Right hindlimb (tissue), 1 donor: ENCODE measurements around the gene RGPD3.
"Not testable (repeated sequence)": the region's sequence is repeated elsewhere in the genome, so short reads cannot be mapped to it uniquely, and the experiment has no call there.

ENCODE experiments used
- DNase-seq: peaks from one replicate; pipeline ENCODE4 v3.0.0-alpha.2; 2018

RGPD3 gene

DNA sequence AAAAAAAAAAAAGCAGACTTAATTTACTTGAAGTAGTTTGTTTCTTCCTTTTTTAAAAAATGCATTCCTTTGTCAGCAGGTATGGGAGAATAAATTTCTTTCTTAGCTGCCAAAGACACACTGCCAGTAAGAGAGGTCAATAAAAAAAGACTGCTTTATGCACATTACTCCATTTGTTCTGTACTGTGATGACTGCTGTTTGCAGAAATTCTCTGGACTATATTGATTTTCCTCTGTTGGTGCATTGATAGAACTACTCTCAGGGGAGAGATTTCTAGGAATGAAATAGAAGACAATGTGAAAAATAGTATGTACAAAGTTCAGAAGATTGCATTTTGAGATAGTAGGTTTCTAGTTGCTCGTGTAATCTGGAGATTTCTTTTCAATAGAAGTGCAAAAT lies 11.3 kb upstream of the RGPD3 start:
- not testable (repeated sequence) for DNase-seq

DNA sequence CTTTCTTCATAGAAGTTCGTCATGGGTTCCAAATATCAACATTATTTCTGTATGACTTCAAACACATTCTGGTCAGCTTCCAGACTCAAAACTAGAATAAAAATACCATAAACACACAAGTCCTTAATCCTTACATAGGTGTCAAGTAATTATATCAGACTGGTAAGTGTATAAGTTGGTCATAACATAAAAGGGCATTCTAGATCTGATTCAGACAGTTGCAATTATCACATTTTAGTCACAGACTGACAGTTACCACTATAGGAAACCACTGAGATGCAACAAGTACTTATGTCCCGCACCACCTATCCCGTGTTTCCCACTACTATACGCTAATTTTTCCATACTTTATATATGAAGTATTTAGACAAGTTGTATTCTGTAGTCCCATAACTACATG lies 9.4 kb upstream of the RGPD3 start:
- DNase-seq = not testable (repeated sequence)

DNA sequence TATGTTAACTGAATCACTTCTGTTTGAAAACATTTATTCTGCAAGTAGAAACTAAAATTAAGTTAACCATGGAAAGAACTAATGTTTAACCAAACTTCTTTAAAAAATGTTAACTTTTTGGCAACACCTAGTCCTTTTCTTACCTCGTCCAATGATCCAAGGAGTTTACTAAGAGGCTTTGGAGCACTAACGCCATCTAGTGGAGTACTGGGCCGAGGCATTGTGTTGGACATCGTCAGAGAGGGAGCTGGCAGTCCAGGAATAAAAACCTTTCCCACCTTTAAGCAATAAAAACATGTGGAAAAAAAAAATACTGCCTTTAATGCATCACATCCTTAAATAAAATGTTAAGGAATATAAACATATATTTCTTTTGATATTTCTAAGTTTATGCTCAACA lies 2.4 kb upstream of the RGPD3 start:
- not testable (repeated sequence) for DNase-seq

- not testable (repeated sequence) for DNase-seq
These were observed 697 bp downstream of the RGPD3 start for GRCh38 chr2:106467516-106467915.

GRCh38 chr2:106461882-106462281 lies 6.3 kb downstream of the RGPD3 start:
- DNase-seq = not testable (repeated sequence)

DNA sequence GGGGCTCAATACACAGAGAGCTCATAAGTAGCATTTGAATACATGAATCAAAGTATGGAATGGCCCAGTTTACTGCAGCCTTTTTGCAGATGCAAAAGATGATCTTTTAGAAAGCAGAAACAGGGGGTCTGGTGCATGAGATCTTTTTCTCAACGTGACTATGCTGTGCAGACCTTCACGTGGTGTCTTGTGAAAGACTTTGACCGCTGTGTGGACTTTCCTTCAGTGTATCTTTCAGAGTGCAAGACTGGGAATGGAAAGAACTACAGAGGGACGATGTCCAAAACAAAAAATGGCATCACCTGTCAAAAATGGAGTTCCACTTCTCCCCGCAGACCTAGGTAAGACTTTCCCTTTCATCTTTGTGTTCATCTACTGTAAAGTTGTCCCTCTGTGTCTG lies 77.5 kb downstream of the RGPD3 start:
- DNase-seq = not testable (repeated sequence)

DNA sequence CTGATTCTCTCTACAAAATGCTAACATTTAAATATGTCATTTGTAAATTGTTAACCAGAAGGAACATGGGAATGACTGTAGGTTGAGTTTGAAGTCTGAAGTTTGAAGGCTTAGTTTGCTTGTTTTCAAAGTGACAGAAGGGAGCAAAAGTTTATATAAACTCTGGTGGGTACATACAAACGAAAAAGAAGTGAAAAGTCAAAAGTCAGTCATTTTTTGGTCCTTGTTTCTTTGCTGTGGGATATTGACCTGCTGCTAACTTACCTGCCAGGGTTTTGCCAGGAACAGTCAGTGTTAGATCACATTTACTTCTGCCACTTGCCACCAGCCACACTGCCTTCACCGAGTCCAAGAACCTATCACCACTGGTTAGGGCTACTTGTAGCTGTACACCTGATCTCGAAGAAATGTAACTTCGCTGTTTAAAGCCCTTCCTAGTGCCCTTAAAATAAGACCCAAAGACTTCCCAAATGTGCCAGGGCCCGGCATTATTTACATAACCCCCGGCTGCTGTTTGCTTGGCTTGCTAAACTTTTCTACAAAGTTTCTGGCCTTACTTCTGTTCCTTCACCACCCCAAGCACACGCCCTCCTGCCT lies 79.3 kb downstream of the RGPD3 start:
- DNase-seq = not testable (repeated sequence)

DNA sequence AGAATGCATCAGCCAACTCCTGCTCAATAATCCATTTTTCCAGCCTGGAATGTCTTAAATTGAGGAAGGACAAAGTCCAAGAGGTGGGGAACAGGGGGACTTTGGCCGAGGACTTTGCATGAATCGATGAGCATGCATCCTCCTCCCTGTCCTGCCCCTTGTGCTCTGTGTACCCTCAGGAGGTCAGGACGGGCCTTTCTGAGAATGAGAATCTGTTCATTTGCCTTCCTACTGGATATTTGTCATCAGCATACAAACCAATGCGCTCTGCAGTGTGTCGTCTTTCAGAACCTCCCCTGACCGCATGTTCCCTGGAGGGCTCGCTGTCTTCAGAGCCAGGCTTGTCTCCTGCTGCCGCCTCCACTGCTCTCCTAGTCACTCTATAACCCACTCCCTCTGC lies 83.7 kb downstream of the RGPD3 start:
- DNase-seq = not testable (repeated sequence)

DNA sequence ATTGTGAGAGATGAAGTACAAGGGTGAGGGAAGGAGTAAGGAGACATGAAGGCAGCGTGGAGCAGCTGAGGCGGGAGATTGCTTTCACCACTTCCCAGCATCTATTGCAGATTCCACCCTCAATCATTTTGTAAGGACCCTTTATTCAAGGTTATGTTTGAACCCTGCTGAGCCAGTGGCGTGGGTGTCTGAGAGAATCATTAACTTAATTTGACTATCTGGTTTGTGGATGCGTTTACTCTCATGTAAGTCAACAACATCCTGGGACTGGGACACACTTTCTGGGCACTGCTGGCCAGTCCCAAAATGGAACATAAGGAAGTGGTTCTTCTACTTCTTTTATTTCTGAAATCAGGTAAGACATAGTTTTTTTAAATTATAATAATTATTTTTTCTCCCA lies 86.3 kb downstream of the RGPD3 start:
- DNase-seq = not testable (repeated sequence)

DNA sequence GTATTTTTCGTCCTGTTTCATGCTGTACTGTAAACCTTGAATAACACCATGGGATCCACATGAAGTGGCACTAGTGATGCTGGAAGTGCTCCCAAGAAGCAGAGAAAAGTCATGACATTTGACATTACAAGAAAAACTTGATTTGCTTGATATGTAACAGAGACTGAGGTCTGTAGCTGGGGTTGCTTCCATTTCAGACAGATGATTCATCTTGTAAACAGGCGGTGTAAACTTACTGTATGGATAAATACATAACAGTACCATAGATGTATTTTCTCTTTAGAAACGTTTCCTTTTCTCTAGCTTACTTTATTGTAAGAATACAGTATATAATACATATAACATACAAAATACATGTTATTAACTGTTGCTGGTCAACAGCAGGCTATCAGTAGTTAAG lies 88.6 kb downstream of the RGPD3 start:
- DNase-seq = not testable (repeated sequence)

- not testable (repeated sequence) for DNase-seq
These were observed 99.0 kb downstream of the RGPD3 start for GRCh38 chr2:106369182-106369581.

- DNase-seq = no peak
These were observed 101.9 kb downstream of the RGPD3 start for GRCh38 chr2:106366204-106366885.

DNA sequence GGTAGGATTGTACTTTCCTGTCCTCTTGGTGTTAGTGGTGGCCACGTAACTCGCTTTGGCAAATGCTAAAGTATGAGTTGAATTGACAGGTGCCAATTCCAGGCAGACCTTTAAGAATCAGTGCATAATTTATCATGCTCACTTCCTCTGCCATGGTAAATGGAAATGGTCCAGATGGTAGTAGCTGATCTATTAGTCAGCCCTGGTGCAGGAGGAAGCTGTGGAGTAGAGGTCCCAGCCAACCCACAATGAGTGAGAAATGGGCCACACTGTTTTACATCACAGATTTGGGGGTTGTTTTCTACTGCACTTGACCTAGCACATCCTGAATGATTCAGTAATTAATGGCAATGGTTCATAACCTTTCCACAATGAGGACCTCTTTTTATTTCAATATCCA lies 104.4 kb downstream of the RGPD3 start:
- DNase-seq = no peak

GRCh38 chr2:106362789-106363188 lies 105.4 kb downstream of the RGPD3 start:
- no peak for DNase-seq

- DNase-seq = no peak
These were observed 108.7 kb downstream of the RGPD3 start for GRCh38 chr2:106359512-106359911.

DNA sequence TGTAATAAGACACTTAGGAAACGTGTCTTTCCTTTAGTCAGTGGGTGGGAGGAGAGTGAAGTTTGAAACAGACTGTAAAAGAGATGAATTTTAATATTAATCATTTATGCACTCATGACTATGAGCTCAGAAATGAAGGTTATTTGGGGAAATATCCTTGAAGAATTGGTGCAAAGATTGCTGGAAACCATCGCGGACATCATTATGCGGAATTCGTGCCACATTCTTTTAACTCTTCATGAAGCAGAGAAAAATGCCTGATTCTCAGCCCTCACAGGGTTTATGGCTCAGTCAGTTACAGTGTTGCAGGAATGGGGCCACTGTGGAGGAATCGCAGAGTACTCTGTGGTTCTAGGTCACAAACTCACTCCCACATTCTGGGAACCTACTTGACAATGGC lies 109.7 kb downstream of the RGPD3 start:
- DNase-seq = no peak

GRCh38 chr2:106358081-106358480 lies 110.1 kb downstream of the RGPD3 start:
- no peak for DNase-seq

DNA sequence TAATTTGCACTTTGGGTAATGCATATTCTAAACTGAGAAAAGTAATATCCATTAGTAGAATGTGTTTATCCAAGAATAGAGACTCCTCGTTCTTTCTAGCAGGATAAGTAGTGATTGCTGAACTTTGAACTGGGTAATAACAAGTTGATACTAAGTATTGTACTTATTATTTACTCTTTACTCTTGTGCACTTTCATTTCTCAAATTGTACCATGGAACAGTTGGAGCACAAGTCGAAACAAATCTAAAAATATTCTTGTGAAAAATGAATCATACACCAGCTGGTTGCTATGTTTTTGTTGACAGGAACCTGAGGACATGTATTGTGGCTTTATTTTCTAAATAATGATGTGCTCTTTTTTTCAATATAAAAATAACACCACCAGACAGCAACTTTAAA lies 111.9 kb downstream of the RGPD3 start:
- DNase-seq = no peak

DNA sequence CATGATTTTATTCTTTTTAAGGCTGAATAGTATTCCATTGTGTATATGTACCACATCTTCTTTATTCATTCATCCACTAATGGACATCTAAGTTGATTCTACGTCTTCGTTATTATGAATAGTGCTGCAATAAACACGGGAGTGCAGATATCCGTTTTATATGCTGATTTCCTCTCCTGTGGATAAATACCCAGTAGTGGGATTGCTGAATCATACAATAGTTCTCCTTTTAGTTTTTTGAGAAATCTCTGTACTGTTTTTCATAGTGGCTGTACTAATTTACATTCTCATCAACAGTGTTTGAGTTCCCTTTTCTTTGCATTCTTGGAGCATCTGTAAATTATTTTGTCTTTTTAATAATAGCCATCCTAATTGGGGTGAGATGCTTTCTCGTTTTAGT lies 114.5 kb downstream of the RGPD3 start:
- DNase-seq = no peak

- no peak for DNase-seq
These were observed 117.2 kb downstream of the RGPD3 start for GRCh38 chr2:106350980-106351379.

- DNase-seq = no peak
These were observed 123.9 kb downstream of the RGPD3 start for GRCh38 chr2:106344302-106344701.

DNA sequence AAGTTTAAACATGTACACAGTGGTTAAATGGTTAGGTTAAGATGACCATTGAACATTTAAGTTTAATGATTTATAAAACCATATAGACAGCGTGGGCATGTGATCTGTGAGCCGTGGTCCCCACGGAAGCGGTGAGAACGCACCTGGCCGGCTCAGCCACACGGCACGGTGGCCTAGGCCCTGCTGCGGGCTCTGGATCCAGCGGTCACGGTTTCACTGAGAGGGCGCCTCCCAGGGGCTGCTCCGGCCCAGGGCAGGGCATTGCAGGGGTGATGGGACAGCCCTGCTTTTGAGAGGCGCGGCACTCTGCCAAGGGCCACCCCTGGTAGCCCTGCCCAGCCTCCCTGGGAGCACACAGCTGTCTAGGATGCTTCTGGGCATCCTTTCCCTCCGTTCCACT lies 124.9 kb downstream of the RGPD3 start:
- no peak for DNase-seq

DNA sequence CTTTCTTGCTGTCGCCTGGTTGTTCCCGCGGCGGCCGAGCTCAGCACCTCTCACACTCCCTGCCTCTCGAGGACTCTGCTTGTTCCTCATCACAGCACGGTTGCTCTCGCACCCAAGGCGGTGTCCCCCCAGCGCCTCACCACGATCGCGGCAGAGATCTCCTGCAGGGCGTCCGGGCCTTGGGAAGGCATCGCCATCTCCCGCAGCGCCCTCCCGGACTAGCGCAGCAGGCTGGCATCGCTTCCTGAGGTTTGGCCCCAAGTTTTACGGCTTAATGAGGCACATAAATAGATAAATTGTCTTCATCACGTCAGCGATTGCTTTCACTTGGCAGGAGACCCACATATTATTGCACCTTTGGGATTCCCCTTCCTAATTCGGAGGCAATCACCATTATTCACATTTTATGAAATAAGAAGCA lies 125.4 kb downstream of the RGPD3 start:
- no peak for DNase-seq

DNA sequence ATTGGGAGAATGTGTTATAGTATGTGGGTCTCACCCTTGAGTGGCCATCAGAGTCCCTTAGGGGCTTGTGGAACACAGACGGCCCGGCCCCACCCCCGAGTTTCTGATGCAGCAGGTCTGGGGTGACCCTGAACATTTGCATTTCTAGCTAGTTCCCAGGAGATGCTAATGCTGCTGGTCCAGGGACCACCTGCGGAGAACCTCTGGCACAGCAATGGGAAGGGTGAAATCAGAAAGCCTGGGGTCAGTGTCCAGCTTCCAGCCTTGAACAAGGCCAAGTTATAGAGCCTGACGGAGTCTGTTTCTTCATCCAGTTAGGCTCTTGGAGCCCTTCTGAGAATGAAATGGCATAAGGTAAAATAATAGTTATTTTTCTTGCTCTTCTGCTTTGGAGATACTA lies 126.5 kb downstream of the RGPD3 start:
- no peak for DNase-seq
